Measurements from ENCODE around the gene NUMBL. TPM values are rescaled to one million over a fixed set of nuclear protein-coding genes. Genes with fewer than 3 reads are reported as not detected.
A peak's percentile ranks its signal among the peaks of the same experiment; 100 is the strongest.

The NUMBL gene
- 10 to 100 TPM in 3 of 5 donors, 1 to 10 TPM in 2; 7.1 to 19.0 (median 13.1) TPM for total RNA-seq
- total RNA-seq (2013): 3.3 TPM
- total RNA-seq: 1.4 to 10.4 (median 5.6) reads per million in 29 experiments

GRCh38 chr19:40690050-40690692 is at the start of gene NUMBL:
NUMBL (minus strand) TSS chr19:40690651; CDS start chr19:40690483, 168 bp downstream.
- DNase-seq (no peak), ATAC-seq (replicated peaks in 1 of 4) (peak in 2 of 4 experiments; percentile 51 to 57)
- H3K4me3 ChIP-seq (ENCODE audit: control insufficient read depth in 1 of 2, extremely low read depth in 1 of 2, low read length in 1 of 2): peak within 1 kb of the TSS; percentile 6 to 65
- H3K4me1 Mint-ChIP-seq: peaks cover 0 to 4% (median 3%) of the 10 kb centered on the region in 3 donors
- peak within 1 kb of the TSS; percentile 52 for H3K27ac ChIP-seq (ENCODE audit: low read length)
- H3K9me3 Mint-ChIP-seq: no peaks in the 10 kb centered on the region
- H3K27me3 Mint-ChIP-seq: no peaks in the 10 kb centered on the region
- H3K27me3 ChIP-seq (replicated peaks in 1 of 2; ENCODE audit: control insufficient read depth in 2 of 2, extremely low read depth in 1 of 2, insufficient read depth in 2 of 2, low read length in 1 of 2): no peaks in the 10 kb centered on the region
- ChIA-PET CTCF (interaction anchor here (0.6 to 1.2 kb wide), 2 partner anchors 109 to 131 kb away, joined by 3 read pairs; partner anchors contain the start of gene EGLN2 (in 1 of the 2)), POLR2A (interaction anchor here in 1 of 2 donors (0.6 kb wide), 1 partner anchor 118 kb away, joined by 4 read pairs; no protein-coding TSS in a partner anchor)
- no peaks in the 10 kb centered on the region for H3K9me3 ChIP-seq
- peak within 1 kb of the TSS; percentile 87 to 90 for H3K27ac Mint-ChIP-seq
- H3K36me3 Mint-ChIP-seq: peaks cover 15% of the 10 kb centered on the region
- WGBS (ENCODE audit: insufficient coverage): 1% methylated on average over 46 of the region's 50 CpGs
- H3K4me1 ChIP-seq (ENCODE audit: control insufficient read depth in 1 of 2, extremely low read depth in 1 of 2, insufficient read depth in 2 of 2, low read length in 2 of 2): peaks cover 6 to 32% of the 10 kb centered on the region in 2 experiments
- H3K36me3 ChIP-seq (ENCODE audit: control insufficient read depth in 2 of 2, extremely low read depth in 1 of 2, insufficient read depth in 1 of 2, low read length in 1 of 2): peaks cover 6 to 13% of the 10 kb centered on the region in 2 donors
- peak within 1 kb of the TSS in 2 of 3 donors; percentile 86 to 91 for H3K4me3 Mint-ChIP-seq

GRCh38 chr19:40739030-40739839 is 48.8 kb upstream of the NUMBL start:
- Mint-ChIP-seq H3K4me3 (no peak overlapping the region), H3K36me3 (peaks cover 25% of the 10 kb centered on the region), H3K27ac (no peak overlapping the region), H3K4me1 (no peaks in the 10 kb centered on the region), H3K9me3 (no peaks in the 10 kb centered on the region), H3K27me3 (no peaks in the 10 kb centered on the region)
- WGBS (ENCODE audit: insufficient coverage): 81% methylated on average over 22 of the region's 22 CpGs
- Histone ChIP-seq H3K4me3 (ENCODE audit: control insufficient read depth in 1 of 2, extremely low read depth in 1 of 2, low read length in 1 of 2) (no peak overlapping the region), H3K27ac (ENCODE audit: low read length) (no peak overlapping the region), H3K36me3 (ENCODE audit: control insufficient read depth in 2 of 2, extremely low read depth in 1 of 2, insufficient read depth in 1 of 2, low read length in 1 of 2) (peaks cover 19 to 38% of the 10 kb centered on the region in 2 donors), H3K9me3 (no peaks in the 10 kb centered on the region), H3K27me3 (replicated peaks in 1 of 2; ENCODE audit: control insufficient read depth in 2 of 2, extremely low read depth in 1 of 2, insufficient read depth in 2 of 2, low read length in 1 of 2) (no peaks in the 10 kb centered on the region), H3K4me1 (ENCODE audit: control insufficient read depth in 1 of 2, extremely low read depth in 1 of 2, insufficient read depth in 2 of 2, low read length in 2 of 2) (no peaks in the 10 kb centered on the region)
- DNase-seq: no peak
- POLR2A ChIA-PET: no interaction called here
- ATAC-seq (replicated peaks in 1 of 4): no peak
- CTCF ChIA-PET: no interaction called here

GRCh38 chr19:40737102-40737644 is 46.7 kb upstream of the NUMBL start:
- H3K36me3 ChIP-seq (ENCODE audit: control insufficient read depth in 2 of 2, extremely low read depth in 1 of 2, insufficient read depth in 1 of 2, low read length in 1 of 2): peaks cover 22 to 53% of the 10 kb centered on the region in 2 donors
- ChIA-PET CTCF (no interaction called here), POLR2A (no interaction called here)
- H3K27ac Mint-ChIP-seq: no peak overlapping the region
- DNase-seq: no peak
- no peak for ATAC-seq (replicated peaks in 1 of 4)
- WGBS (ENCODE audit: insufficient coverage): 98% methylated on average over 9 of the region's 9 CpGs
- no peaks in the 10 kb centered on the region for H3K9me3 Mint-ChIP-seq
- no peak overlapping the region for H3K4me3 Mint-ChIP-seq
- H3K36me3 Mint-ChIP-seq: peaks cover 43% of the 10 kb centered on the region
- H3K27me3 Mint-ChIP-seq: no peaks in the 10 kb centered on the region
- no peak overlapping the region for H3K27ac ChIP-seq (ENCODE audit: low read length)
- no peaks in the 10 kb centered on the region for H3K9me3 ChIP-seq
- H3K4me1 ChIP-seq (ENCODE audit: control insufficient read depth in 1 of 2, extremely low read depth in 1 of 2, insufficient read depth in 2 of 2, low read length in 2 of 2): no peaks in the 10 kb centered on the region
- H3K27me3 ChIP-seq (replicated peaks in 1 of 2; ENCODE audit: control insufficient read depth in 2 of 2, extremely low read depth in 1 of 2, insufficient read depth in 2 of 2, low read length in 1 of 2): no peaks in the 10 kb centered on the region
- H3K4me3 ChIP-seq (ENCODE audit: control insufficient read depth in 1 of 2, extremely low read depth in 1 of 2, low read length in 1 of 2): no peak overlapping the region
- H3K4me1 Mint-ChIP-seq: no peaks in the 10 kb centered on the region

GRCh38 chr19:40736661-40737060 is 46.2 kb upstream of the NUMBL start:
- peaks cover 43% of the 10 kb centered on the region for H3K36me3 Mint-ChIP-seq
- 73% methylated on average over 3 of the region's 9 CpGs for WGBS (ENCODE audit: insufficient coverage)

GRCh38 chr19:40735013-40735771 is 44.7 kb upstream of the NUMBL start:
- WGBS (ENCODE audit: insufficient coverage): 93% methylated on average over 8 of the region's 11 CpGs
- ChIA-PET CTCF (interaction anchor here in 1 of 2 donors (0.7 kb wide), 1 partner anchor 99 kb away, joined by 5 read pairs; no protein-coding TSS in a partner anchor), POLR2A (no interaction called here)
- Mint-ChIP-seq H3K4me1 (no peaks in the 10 kb centered on the region), H3K9me3 (no peaks in the 10 kb centered on the region), H3K27me3 (no peaks in the 10 kb centered on the region), H3K36me3 (peaks cover 48% of the 10 kb centered on the region), H3K27ac (no peak overlapping the region), H3K4me3 (no peak overlapping the region)
- H3K27me3 ChIP-seq (replicated peaks in 1 of 2; ENCODE audit: control insufficient read depth in 2 of 2, extremely low read depth in 1 of 2, insufficient read depth in 2 of 2, low read length in 1 of 2): no peaks in the 10 kb centered on the region
- peaks cover 18 to 59% of the 10 kb centered on the region in 2 donors for H3K36me3 ChIP-seq (ENCODE audit: control insufficient read depth in 2 of 2, extremely low read depth in 1 of 2, insufficient read depth in 1 of 2, low read length in 1 of 2)
- H3K9me3 ChIP-seq: no peaks in the 10 kb centered on the region
- ATAC-seq (replicated peaks in 1 of 4) (no peak), DNase-seq (no peak)
- H3K27ac ChIP-seq (ENCODE audit: low read length): no peak overlapping the region
- H3K4me3 ChIP-seq (ENCODE audit: control insufficient read depth in 1 of 2, extremely low read depth in 1 of 2, low read length in 1 of 2): no peak overlapping the region
- H3K4me1 ChIP-seq (ENCODE audit: control insufficient read depth in 1 of 2, extremely low read depth in 1 of 2, insufficient read depth in 2 of 2, low read length in 2 of 2): no peaks in the 10 kb centered on the region

More at GRCh38 chr19:40736661-40737060, 46.2 kb upstream of the NUMBL start:
- no peaks in the 10 kb centered on the region for H3K9me3 Mint-ChIP-seq
- H3K9me3 ChIP-seq: no peaks in the 10 kb centered on the region
- H3K4me1 Mint-ChIP-seq: no peaks in the 10 kb centered on the region
- POLR2A ChIA-PET: no interaction called here
- H3K27ac Mint-ChIP-seq: no peak overlapping the region
- H3K36me3 ChIP-seq (ENCODE audit: control insufficient read depth in 2 of 2, extremely low read depth in 1 of 2, insufficient read depth in 1 of 2, low read length in 1 of 2): peaks cover 22 to 53% of the 10 kb centered on the region in 2 donors
- H3K27ac ChIP-seq (ENCODE audit: low read length): no peak overlapping the region
- CTCF ChIA-PET: no interaction called here
- DNase-seq (no peak), ATAC-seq (replicated peaks in 1 of 4) (no peak)
- H3K27me3 Mint-ChIP-seq: no peaks in the 10 kb centered on the region
- H3K4me3 ChIP-seq (ENCODE audit: control insufficient read depth in 1 of 2, extremely low read depth in 1 of 2, low read length in 1 of 2): no peak overlapping the region
- no peak overlapping the region for H3K4me3 Mint-ChIP-seq
- no peaks in the 10 kb centered on the region for H3K27me3 ChIP-seq (replicated peaks in 1 of 2; ENCODE audit: control insufficient read depth in 2 of 2, extremely low read depth in 1 of 2, insufficient read depth in 2 of 2, low read length in 1 of 2)
- H3K4me1 ChIP-seq (ENCODE audit: control insufficient read depth in 1 of 2, extremely low read depth in 1 of 2, insufficient read depth in 2 of 2, low read length in 2 of 2): no peaks in the 10 kb centered on the region

GRCh38 chr19:40733149-40733548 is 42.7 kb upstream of the NUMBL start:
- H3K36me3 Mint-ChIP-seq: peaks cover 45% of the 10 kb centered on the region
- H3K4me1 ChIP-seq (ENCODE audit: control insufficient read depth in 1 of 2, extremely low read depth in 1 of 2, insufficient read depth in 2 of 2, low read length in 2 of 2): no peaks in the 10 kb centered on the region
- no peak overlapping the region for H3K4me3 ChIP-seq (ENCODE audit: control insufficient read depth in 1 of 2, extremely low read depth in 1 of 2, low read length in 1 of 2)
- CTCF ChIA-PET: no interaction called here
- no peak overlapping the region for H3K27ac Mint-ChIP-seq
- DNase-seq: no peak
- H3K27ac ChIP-seq (ENCODE audit: low read length): no peak overlapping the region
- no peaks in the 10 kb centered on the region for H3K27me3 ChIP-seq (replicated peaks in 1 of 2; ENCODE audit: control insufficient read depth in 2 of 2, extremely low read depth in 1 of 2, insufficient read depth in 2 of 2, low read length in 1 of 2)
- H3K36me3 ChIP-seq (ENCODE audit: control insufficient read depth in 2 of 2, extremely low read depth in 1 of 2, insufficient read depth in 1 of 2, low read length in 1 of 2): peaks cover 9 to 60% of the 10 kb centered on the region in 2 donors
- WGBS (ENCODE audit: insufficient coverage): 94% methylated on average over 11 of the region's 13 CpGs
- no peak overlapping the region for H3K4me3 Mint-ChIP-seq
- H3K9me3 ChIP-seq: no peaks in the 10 kb centered on the region
- POLR2A ChIA-PET: interaction anchor here in 1 of 2 donors (0.5 to 0.6 kb wide), 2 partner anchors 20 to 532 kb away, joined by 3 to 8 read pairs; no protein-coding TSS in a partner anchor
- no peaks in the 10 kb centered on the region for H3K4me1 Mint-ChIP-seq
- H3K9me3 Mint-ChIP-seq: no peaks in the 10 kb centered on the region
- no peaks in the 10 kb centered on the region for H3K27me3 Mint-ChIP-seq
- ATAC-seq (replicated peaks in 1 of 4): no peak
